HG03442 (cell line): ENCODE results near the gene PRMT2.

ENCODE experiments used
- ATAC-seq: cut with Tn5 transposase; IDR thresholded peaks from one replicate; pipeline ENCODE4 v1.9.1; 2021; ENCODE audit warnings: mild to moderate bottlenecking, moderate library complexity; ENCODE audit not compliant: unreplicated experiment

Gene PRMT2

DNA sequence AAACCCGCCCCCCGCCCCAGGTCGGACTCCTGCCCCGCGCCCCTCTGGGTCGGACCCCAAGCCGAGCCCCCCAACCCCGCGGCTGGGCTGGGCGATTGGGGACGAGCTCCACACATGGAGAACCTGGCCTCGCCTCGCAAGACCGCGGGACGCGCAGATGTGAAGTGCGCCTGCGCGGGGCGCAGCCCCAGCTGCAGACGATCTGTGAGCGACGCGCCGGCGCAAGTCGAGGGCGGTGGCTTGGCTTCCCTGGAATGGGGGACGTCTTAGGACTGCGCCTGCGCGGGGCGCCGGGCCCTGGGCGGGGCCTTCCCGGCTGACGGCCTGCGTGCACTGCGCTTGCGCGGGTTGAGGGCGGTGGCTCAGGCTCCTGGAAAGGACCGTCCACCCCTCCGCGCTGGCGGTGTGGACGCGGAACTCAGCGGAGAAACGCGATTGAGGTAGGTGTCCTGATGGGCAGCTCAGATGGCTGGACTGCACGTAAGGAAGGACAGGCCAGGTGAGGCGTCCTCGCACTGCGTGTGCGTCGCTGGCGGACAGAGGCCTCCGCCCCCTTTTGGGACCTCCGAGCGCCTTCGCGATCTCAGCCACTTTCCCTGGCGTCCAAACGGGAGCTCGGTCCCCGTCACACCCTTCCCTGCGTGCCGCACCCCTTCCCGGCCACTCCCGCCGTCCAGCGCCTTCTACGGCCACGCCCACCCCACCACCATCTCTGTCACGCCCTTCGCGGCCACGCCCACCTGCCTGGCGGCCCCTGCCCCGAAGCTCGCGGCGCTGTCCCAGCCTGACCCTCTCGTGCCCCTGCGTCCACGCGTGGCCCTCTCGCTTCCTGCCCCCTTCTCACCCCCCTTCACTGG lies at the start of gene PRMT2:
Gene PRMT2 (plus strand): TSS at position 351 of the 857 bp plus-strand sequence. CDS start 1,278 bp downstream, outside the sequence.
- ATAC-seq: peak; percentile 85

DNA sequence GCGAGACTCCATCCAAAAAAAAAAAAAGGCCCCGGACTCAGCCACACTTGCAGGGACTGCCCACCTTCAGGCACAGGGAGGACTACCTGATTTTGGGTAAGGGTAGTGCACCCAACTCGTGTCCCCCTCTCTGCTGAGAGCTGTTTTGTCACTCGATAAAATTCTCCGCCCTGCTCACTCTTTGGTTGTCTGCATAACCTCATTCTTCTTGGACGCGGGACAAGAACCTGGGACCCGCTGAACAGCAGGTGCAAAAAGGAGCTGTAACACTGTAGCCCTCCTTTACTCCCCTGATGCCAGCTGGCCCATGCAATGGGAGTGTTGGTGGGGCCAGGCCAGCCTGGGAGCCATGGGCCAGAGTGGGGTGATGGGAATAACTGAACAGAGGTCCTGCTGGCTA lies 41.2 kb upstream of the PRMT2 start:
- no peak for ATAC-seq

- no peak for ATAC-seq
These were observed 39.3 kb upstream of the PRMT2 start for GRCh38 chr21:46596201-46596600.

- no peak for ATAC-seq
These were observed 38.4 kb upstream of the PRMT2 start for GRCh38 chr21:46597031-46597430.

- no peak for ATAC-seq
These were observed 37.6 kb upstream of the PRMT2 start for GRCh38 chr21:46597896-46598343.

DNA sequence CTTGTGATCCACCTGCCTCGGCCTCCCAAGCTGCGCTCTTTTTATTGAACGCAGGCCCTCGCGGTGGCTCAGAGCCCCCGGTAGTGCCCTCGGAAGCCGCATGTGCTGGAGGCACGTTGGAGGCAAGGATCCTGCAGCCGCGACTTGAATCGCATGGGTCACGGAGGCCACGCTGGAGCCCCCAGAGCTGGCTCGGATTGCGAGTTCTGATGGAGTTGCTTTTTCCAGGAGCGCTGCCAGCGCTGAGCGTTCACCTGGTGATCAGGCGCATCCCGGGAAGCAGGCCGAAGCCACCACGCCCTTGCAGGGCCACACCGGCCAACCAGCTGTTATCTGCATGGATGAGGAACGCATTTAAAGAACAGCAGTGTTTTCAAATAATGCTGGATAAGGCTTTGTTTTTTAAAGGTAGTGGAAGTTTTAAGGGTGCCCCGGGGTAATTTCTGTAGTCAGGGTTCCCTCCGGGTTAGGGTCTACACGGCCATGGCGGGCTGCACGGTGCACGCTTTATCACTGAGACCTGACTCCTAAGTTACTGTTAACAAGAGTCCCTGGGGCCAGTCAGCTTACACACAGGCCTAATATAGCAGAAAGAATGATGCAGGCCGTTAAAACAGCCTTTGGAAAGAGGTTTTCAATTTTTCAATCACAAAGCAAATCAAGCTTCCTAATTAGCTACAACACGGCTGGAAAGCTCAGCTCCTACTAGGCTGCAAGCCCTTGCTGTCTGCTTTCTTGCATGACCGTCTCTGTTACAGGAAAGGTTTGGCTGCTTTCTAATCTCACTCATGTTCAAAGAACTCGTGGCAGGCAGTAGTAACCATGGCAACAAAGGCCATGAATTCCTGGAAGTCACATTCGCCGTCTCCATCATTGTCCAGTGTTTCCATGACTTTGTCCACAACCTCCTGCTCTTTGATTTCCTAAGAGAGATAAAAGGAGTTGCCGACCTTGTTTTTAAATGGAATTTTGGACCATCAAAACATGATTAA lies 36.6 kb upstream of the PRMT2 start:
- ATAC-seq: no peak

GRCh38 chr21:46600305-46600704 lies 35.2 kb upstream of the PRMT2 start:
- ATAC-seq: no peak

DNA sequence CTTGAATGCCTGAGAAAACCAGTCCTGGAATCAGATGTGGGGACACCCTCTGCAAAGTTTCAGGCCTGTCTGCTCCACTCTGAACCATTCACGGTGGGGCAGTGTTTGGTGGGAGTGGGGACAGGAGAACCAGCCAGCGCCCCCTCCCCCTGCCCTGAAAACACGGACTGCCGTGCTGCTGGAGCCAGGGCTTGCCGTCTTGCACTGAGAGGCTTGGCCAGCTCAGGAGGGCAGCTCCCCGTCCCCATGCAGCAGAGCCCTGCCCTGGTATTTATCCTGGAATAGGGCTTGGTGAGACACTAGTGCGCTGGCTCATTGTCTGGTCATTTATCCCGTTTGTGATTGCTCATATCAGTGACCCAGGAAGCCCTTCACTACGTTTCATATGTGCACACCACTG lies 34.5 kb upstream of the PRMT2 start:
- ATAC-seq: no peak

DNA sequence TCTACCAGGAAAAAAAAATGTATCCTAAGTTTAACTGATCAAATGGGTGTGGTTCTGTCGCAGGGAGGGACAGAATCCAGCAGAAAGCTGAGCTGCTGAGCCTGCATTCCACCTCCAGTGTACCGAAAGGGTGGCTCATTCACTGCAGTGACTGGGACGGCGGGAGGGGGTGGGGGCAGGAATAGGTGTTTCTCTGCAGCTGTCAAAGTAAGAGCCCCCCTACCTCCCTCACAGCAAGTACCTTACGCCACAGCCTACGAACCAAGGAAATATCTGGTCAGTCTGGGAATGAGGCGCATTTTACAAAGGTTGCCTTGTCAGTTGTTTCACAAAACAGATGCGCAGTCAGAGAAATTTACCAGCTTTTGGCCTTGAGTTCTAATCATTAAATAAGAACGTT lies 32.2 kb upstream of the PRMT2 start:
- no peak for ATAC-seq

- no peak for ATAC-seq
These were observed 31.0 kb upstream of the PRMT2 start for GRCh38 chr21:46604329-46604974.

GRCh38 chr21:46604975-46605766 lies 30.3 kb upstream of the PRMT2 start, which contains the start of gene S100B:
S100B (minus strand) TSS chr21:46605082; CDS start chr21:46602415, 2,667 bp downstream.
- no peak for ATAC-seq

GRCh38 chr21:46605767-46606426 lies 29.6 kb upstream of the PRMT2 start:
- ATAC-seq: peak; percentile 48

DNA sequence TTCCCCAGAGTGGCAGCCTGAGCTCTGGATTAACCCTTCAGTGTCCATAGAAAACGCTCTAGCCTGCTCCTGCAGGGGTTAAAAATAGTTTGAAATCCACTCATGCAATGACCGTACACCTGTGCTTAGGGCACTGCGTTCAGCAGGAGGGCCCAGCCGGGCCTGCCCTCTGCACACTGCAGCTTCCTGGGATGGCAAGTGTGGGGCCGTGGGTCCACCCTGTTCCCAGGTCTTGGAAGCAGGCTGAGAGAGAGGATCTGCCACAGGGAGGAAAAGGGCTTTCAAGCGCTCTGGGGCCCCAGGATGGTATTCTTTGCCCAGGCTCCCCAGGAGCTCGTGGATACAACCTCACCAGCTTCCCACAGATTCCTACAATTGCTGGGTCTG lies 29.1 kb upstream of the PRMT2 start:
- ATAC-seq: no peak

GRCh38 chr21:46607636-46608035 lies 27.8 kb upstream of the PRMT2 start:
- no peak for ATAC-seq

GRCh38 chr21:46608672-46609111 lies 26.8 kb upstream of the PRMT2 start:
- ATAC-seq: no peak

GRCh38 chr21:46610018-46610701 lies 25.3 kb upstream of the PRMT2 start:
- ATAC-seq: no peak

DNA sequence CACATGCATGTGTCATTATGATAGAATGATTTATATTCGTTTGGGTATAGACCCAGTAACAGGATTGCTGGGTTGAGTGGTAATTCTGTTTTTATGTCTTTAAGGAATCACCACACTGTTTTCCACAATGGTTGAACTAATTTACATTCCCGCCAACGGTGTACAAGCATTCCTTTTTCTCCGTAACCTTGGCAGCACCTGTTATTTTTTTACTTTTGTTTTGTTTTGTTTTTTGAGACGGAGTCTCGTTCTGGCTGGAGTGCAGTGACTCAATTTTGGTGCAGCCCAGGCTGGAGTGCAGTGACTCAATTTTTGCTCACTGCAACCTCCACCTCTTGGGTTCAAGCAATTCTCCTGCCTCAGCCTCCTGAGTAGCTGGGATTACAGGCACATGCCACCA lies 22.1 kb upstream of the PRMT2 start:
- ATAC-seq: no peak

DNA sequence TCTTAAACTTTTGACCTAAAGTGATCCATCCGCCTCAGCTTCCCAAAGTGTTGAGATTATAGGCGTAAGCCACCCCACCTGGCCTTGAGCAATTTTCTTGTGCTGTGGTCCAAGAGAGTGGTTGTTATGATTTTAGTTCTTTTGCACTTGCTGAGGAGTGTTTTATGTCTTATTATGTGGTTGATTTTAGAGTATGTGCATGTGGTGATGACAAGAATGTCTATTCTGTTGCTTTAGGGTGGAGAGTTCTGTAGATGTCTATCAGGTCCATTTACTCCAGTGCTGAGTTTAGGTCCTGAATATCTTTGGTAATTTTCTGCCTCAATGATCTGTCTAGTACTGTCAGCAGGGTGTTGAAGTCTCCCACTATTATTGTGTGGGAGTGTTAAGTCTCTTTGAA lies 19.4 kb upstream of the PRMT2 start:
- ATAC-seq: no peak

- ATAC-seq: no peak
These were observed 18.8 kb upstream of the PRMT2 start for GRCh38 chr21:46616656-46617055.
